ENCODE measurements around the gene DRAXIN.

- TF ChIP-seq POLR2A (IDR thresholded peaks at IDR 0.05; ENCODE audit: low read length) (no peak), GATA1 (IDR thresholded peaks at IDR 0.05; ENCODE audit: low read depth, low read length) (no peak)
Measured at GRCh38 chr1:11676386-11677103, 15.0 kb upstream of the DRAXIN start.

All from erythroblast (primary cell).